Nephron progenitor cell (in vitro differentiated cells): ENCODE data around the gene FHL3.

Experiments used
- DNase-seq: peaks from one replicate; pipeline ENCODE4 v3.0.0; 2021
- H3K27ac Mint-ChIP-seq: 2 replicates; pipeline ENCODE4 v1.8.0; 2021; ENCODE audit warnings: mild to moderate bottlenecking, moderate library complexity, mixed read lengths
- H3K27me3 Mint-ChIP-seq: 2 replicates; pipeline ENCODE4 v1.8.0; 2021; ENCODE audit warnings: mild to moderate bottlenecking, low read depth, mixed read lengths; ENCODE audit not compliant: poor library complexity
- H3K36me3 Mint-ChIP-seq: 2 replicates; pipeline ENCODE4 v1.8.0; 2021; ENCODE audit warnings: low read depth, mixed read lengths
- H3K4me1 Mint-ChIP-seq: 2 replicates; pipeline ENCODE4 v1.8.0; 2021; ENCODE audit warnings: mixed read lengths
- H3K4me3 Mint-ChIP-seq: 2 replicates; pipeline ENCODE4 v1.8.0; 2021; ENCODE audit warnings: mild to moderate bottlenecking, moderate library complexity, mixed read lengths
- H3K9me3 Mint-ChIP-seq: 2 replicates; pipeline ENCODE4 v1.8.0; 2021; ENCODE audit warnings: mild to moderate bottlenecking, moderate library complexity, mixed read lengths
- TF ChIP-seq, protein P1 (sequence below): fragments of 200-600 bp; sonication (generic); IDR thresholded peaks from 2 replicates; pipeline ENCODE4 v1.5.0; 2021; ENCODE audit warnings: antibody characterized with exemption

Gene FHL3

DNA sequence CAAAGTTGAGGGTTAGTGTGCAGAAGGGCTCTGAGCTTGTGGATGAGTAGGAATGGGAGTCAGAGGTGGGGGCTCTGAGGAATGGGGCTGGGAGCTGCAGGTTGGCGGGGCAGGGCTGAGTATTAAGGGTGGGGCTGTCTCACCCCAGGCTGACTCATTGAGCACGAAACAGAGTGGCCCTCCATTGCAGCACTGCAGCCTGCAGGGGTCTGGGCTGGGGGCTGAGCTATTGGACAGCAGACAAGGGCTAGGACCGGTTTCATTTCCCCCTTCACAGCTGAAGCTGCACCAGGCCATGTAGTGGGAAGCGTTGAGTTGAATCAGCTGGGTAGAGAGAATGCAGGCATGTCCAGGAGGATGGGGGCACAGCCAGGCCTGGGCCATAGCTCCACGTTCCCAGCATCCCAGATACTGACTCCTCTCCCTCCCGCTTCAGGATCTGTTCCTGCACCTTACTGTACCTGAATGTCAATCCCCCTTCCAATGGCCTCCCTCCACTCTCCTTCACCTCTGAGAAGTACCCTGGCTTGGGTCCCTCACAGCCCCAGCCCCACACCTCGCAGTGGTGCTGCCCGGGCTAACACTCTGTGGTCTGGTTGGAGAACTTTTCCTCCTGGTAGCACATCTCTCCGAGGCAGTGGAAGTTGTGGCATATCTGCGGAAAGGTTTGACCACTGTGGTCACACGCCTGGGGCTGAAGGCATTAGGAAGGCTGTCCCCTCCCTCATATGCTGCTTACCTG is 54.1 kb downstream of the FHL3 start:
- H3K27ac Mint-ChIP-seq, result no peak overlapping the region
- TF ChIP-seq, protein P1, sequence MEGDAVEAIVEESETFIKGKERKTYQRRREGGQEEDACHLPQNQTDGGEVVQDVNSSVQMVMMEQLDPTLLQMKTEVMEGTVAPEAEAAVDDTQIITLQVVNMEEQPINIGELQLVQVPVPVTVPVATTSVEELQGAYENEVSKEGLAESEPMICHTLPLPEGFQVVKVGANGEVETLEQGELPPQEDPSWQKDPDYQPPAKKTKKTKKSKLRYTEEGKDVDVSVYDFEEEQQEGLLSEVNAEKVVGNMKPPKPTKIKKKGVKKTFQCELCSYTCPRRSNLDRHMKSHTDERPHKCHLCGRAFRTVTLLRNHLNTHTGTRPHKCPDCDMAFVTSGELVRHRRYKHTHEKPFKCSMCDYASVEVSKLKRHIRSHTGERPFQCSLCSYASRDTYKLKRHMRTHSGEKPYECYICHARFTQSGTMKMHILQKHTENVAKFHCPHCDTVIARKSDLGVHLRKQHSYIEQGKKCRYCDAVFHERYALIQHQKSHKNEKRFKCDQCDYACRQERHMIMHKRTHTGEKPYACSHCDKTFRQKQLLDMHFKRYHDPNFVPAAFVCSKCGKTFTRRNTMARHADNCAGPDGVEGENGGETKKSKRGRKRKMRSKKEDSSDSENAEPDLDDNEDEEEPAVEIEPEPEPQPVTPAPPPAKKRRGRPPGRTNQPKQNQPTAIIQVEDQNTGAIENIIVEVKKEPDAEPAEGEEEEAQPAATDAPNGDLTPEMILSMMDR, result no peak
- H3K9me3 Mint-ChIP-seq, result no peaks in the 10 kb centered on the region
- peaks cover 6% of the 10 kb centered on the region for H3K36me3 Mint-ChIP-seq
- peaks cover 20% of the 10 kb centered on the region for H3K4me1 Mint-ChIP-seq
- H3K27me3 Mint-ChIP-seq, result no peaks in the 10 kb centered on the region
- no peak overlapping the region for H3K4me3 Mint-ChIP-seq
- DNase-seq, result no peak

DNA sequence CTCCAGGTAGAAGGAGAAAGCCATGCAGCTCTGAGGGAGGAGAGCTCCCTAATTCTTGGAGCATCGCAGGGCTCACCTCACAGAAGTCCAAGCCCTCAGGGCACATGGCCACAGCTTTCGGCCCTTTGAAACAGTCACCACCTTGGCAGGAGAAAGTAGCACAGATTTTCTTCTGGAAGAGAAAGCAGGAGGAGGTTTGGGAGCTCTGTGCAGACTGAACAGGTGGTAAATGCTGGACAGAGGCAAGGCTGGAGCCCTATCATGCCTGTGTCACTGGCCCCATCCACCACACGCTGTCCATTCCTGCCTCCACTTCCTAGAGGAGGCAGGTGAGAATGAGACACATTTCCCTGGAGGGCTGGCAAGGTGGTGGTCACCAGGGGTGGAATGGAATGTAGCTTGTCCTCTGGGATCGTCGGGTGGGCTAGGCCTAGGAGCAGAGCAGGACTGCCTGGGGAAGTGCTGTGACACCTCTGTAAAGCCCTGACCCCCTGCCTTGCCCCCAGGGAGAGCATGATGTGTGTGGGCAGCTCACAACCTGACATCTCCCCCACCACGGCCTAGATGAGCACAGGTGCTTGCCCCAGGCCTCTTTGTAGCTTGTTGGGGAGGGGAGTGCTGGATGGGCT is 55.7 kb downstream of the FHL3 start:
- H3K9me3 Mint-ChIP-seq, result no peaks in the 10 kb centered on the region
- H3K36me3 Mint-ChIP-seq, result no peaks in the 10 kb centered on the region
- peaks cover 29% of the 10 kb centered on the region for H3K4me1 Mint-ChIP-seq
- no peak overlapping the region for H3K4me3 Mint-ChIP-seq
- no peak overlapping the region for H3K27ac Mint-ChIP-seq
- TF ChIP-seq, protein P1, result no peak
- no peak for DNase-seq
- H3K27me3 Mint-ChIP-seq, result no peaks in the 10 kb centered on the region

- Mint-ChIP-seq H3K27me3 (no peaks in the 10 kb centered on the region), H3K4me3 (no peak overlapping the region), H3K36me3 (no peaks in the 10 kb centered on the region), H3K4me1 (peaks cover 23% of the 10 kb centered on the region), H3K27ac (no peak overlapping the region), H3K9me3 (no peaks in the 10 kb centered on the region)
- no peak for DNase-seq
- TF ChIP-seq, protein P1, result no peak
Observed at GRCh38 chr1:37948841-37949240, 56.5 kb downstream of the FHL3 start.

DNA sequence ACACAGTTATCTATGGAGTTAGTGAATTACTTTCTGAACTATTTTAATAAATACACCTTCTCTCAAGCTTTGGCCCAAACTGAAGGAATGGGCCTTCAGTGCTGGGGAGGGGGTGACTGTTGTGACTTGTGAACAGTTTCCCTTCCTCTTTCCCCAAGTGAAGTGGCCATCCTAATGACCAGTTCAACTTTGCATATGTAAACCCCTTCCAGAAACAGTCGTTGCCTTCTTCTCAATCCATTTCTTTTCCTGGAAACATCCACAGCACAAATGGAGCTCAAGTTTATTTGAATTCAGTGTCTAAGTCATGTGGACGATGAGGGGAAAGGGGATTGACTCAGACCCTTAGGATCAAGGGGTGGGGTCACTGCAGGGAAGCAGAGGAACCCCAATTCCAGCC is 57.1 kb downstream of the FHL3 start:
- TF ChIP-seq, protein P1, result no peak
- H3K36me3 Mint-ChIP-seq, result no peaks in the 10 kb centered on the region
- no peak for DNase-seq
- no peaks in the 10 kb centered on the region for H3K27me3 Mint-ChIP-seq
- no peaks in the 10 kb centered on the region for H3K9me3 Mint-ChIP-seq
- H3K4me3 Mint-ChIP-seq, result no peak overlapping the region
- no peak overlapping the region for H3K27ac Mint-ChIP-seq
- peaks cover 23% of the 10 kb centered on the region for H3K4me1 Mint-ChIP-seq

- no peaks in the 10 kb centered on the region for H3K27me3 Mint-ChIP-seq
- peaks cover 23% of the 10 kb centered on the region for H3K4me1 Mint-ChIP-seq
- no peak overlapping the region for H3K27ac Mint-ChIP-seq
- TF ChIP-seq, protein P1, result no peak
- no peak for DNase-seq
- no peaks in the 10 kb centered on the region for H3K9me3 Mint-ChIP-seq
- no peaks in the 10 kb centered on the region for H3K36me3 Mint-ChIP-seq
- H3K4me3 Mint-ChIP-seq, result peak overlapping the region; percentile 96
Observed at GRCh38 chr1:37947364-37947763, 58.0 kb downstream of the FHL3 start.
